ENCODE results near the gene CTNNBL1. TPM values are rescaled to one million over a fixed set of nuclear protein-coding genes. Genes with fewer than 3 reads are reported as not detected.
"Not testable (repeated sequence)": the region's sequence is repeated elsewhere in the genome, so short reads cannot be mapped to it uniquely, and the experiment has no call there.

The CTNNBL1 gene
- total and polyA plus RNA-seq, 2 of the 4 experiments (the other 2 are of a cell fraction), result 29.9 to 34.1 TPM

GRCh38 chr20:37721751-37722150 lies 27.9 kb downstream of the CTNNBL1 start:
- Histone ChIP-seq H3K56ac (ENCODE audit: extremely low read depth, insufficient read depth, low read length) (no peak overlapping the region), H2BK15ac (ENCODE audit: low read depth, low read length) (no peak overlapping the region), H2BK5ac (ENCODE audit: low read depth, low read length, poor library complexity, severe bottlenecking) (no peak overlapping the region), H4K5ac (ENCODE audit: low read depth, low read length) (no peak overlapping the region), H3K9me1 (ENCODE audit: insufficient read depth, low read length) (no peaks in the 10 kb centered on the region), H3K4ac (ENCODE audit: low read depth, low read length) (no peak overlapping the region), H3K23ac (ENCODE audit: low read depth, low read length) (no peak overlapping the region), H3K9me3 (ENCODE audit: control insufficient read depth, insufficient read depth, low read length) (no peaks in the 10 kb centered on the region), H3K4me2 (ENCODE audit: low read depth, low read length) (no peak overlapping the region), H3K27ac (ENCODE audit: insufficient read depth, low read length) (no peak overlapping the region), H3K4me3 (ENCODE audit: insufficient read depth, low read depth, low read length) (no peak overlapping the region), H3K9ac (ENCODE audit: low read depth, low read length) (no peak overlapping the region), H3K4me1 (ENCODE audit: control insufficient read depth, insufficient read depth, low read length) (no peaks in the 10 kb centered on the region), H3K36me3 (ENCODE audit: control insufficient read depth, insufficient read depth, low read length) (no peaks in the 10 kb centered on the region), H4K8ac (ENCODE audit: low read depth in 2 of 2, low read length in 2 of 2) (no peak overlapping the region), H4K91ac (ENCODE audit: insufficient read depth, low read depth, low read length) (no peak overlapping the region), H2AFZ (replicated peaks; ENCODE audit: low read length, poor library complexity) (no peak overlapping the region), H4K20me1 (ENCODE audit: insufficient read depth, low read length) (peaks cover 16% of the 10 kb centered on the region; the same call in 1 of the 2 replicates), H2AK5ac (ENCODE audit: low read depth, low read length) (no peak overlapping the region), H3K18ac (ENCODE audit: low read depth, low read length) (no peak overlapping the region), H3K79me1 (ENCODE audit: low read depth in 1 of 2, low read length in 2 of 2) (peaks cover 10 to 44% of the 10 kb centered on the region in 2 experiments; a peak in 3 of 4 replicates), H3K27me3 (ENCODE audit: control insufficient read depth, insufficient read depth, low read length) (no peaks in the 10 kb centered on the region), H3K14ac (replicated peaks; ENCODE audit: low read depth, low read length) (no peak overlapping the region), H2AK9ac (replicated peaks; ENCODE audit: low read depth, low read length, poor library complexity) (no peak overlapping the region), H2BK20ac (ENCODE audit: low read depth, low read length) (no peak overlapping the region), H2BK120ac (ENCODE audit: low read depth, low read length) (no peak overlapping the region)
- in situ Hi-C loops (cut with MboI; ENCODE audit: low sequenced_read_pairs) (no loop called here), intact Hi-C loops (cut with micrococcal nuclease) (no loop called here), dilution Hi-C loops (cut with HindIII; ENCODE audit: low sequenced_read_pairs, unreplicated experiment) (no loop called here)
- CTCF ChIA-PET, result no interaction called here
- ATAC-seq (ENCODE audit: low read depth) (no peak), DNase-seq (no peak)
- no CpG with 5 or more reads among the region's 1 CpG for WGBS, 2 experiments (ENCODE audit: extremely low coverage in 2 of 2, insufficient read length in 1 of 2)
- BruUV-seq (replicated peaks), result no TSS peak
- POLR2A ChIA-PET (ENCODE audit: unreplicated experiment), result no interaction called here
- TF ChIP-seq RFX5 (IDR thresholded peaks at IDR 0.05; ENCODE audit: low read depth, low read length) (no peak), FOS (IDR thresholded peaks at IDR 0.05; ENCODE audit: low read depth, low read length) (no peak), MXI1 (IDR thresholded peaks at IDR 0.05; ENCODE audit: borderline replicate concordance, low read depth, low read length) (no peak), SMC3 (IDR thresholded peaks at IDR 0.05; ENCODE audit: low read depth, low read length) (no peak), MAZ (IDR thresholded peaks at IDR 0.05; ENCODE audit: borderline replicate concordance, low read depth, low read length) (no peak), POLR2A (IDR thresholded peaks at IDR 0.05; ENCODE audit: low read depth, low read length) (no peak), CHD1 (IDR thresholded peaks at IDR 0.05; ENCODE audit: low read depth, low read length) (no peak)
- TF ChIP-seq, protein P1, sequence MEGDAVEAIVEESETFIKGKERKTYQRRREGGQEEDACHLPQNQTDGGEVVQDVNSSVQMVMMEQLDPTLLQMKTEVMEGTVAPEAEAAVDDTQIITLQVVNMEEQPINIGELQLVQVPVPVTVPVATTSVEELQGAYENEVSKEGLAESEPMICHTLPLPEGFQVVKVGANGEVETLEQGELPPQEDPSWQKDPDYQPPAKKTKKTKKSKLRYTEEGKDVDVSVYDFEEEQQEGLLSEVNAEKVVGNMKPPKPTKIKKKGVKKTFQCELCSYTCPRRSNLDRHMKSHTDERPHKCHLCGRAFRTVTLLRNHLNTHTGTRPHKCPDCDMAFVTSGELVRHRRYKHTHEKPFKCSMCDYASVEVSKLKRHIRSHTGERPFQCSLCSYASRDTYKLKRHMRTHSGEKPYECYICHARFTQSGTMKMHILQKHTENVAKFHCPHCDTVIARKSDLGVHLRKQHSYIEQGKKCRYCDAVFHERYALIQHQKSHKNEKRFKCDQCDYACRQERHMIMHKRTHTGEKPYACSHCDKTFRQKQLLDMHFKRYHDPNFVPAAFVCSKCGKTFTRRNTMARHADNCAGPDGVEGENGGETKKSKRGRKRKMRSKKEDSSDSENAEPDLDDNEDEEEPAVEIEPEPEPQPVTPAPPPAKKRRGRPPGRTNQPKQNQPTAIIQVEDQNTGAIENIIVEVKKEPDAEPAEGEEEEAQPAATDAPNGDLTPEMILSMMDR (conservative IDR thresholded peaks at IDR 0.05; ENCODE audit: low read depth, low read length), result no peak

GRCh38 chr20:37722312-37722711 lies 28.5 kb downstream of the CTNNBL1 start:
- in situ Hi-C loops (cut with MboI; ENCODE audit: low sequenced_read_pairs), result not testable (repeated sequence)

More at GRCh38 chr20:37722312-37722711, 28.5 kb downstream of the CTNNBL1 start:
- H4K91ac ChIP-seq (ENCODE audit: insufficient read depth, low read depth, low read length); H4K8ac ChIP-seq (ENCODE audit: low read depth in 2 of 2, low read length in 2 of 2); H3K9me1 ChIP-seq (ENCODE audit: insufficient read depth, low read length); POLR2A ChIA-PET (ENCODE audit: unreplicated experiment); H3K56ac ChIP-seq (ENCODE audit: extremely low read depth, insufficient read depth, low read length); DNase-seq; H3K9me3 ChIP-seq (ENCODE audit: control insufficient read depth, insufficient read depth, low read length); H2BK15ac ChIP-seq (ENCODE audit: low read depth, low read length); BruUV-seq (replicated peaks); H4K5ac ChIP-seq (ENCODE audit: low read depth, low read length); H3K14ac ChIP-seq (replicated peaks; ENCODE audit: low read depth, low read length); H2AK5ac ChIP-seq (ENCODE audit: low read depth, low read length); H3K4me3 ChIP-seq (ENCODE audit: insufficient read depth, low read depth, low read length); H3K23ac ChIP-seq (ENCODE audit: low read depth, low read length); H3K18ac ChIP-seq (ENCODE audit: low read depth, low read length); H3K36me3 ChIP-seq (ENCODE audit: control insufficient read depth, insufficient read depth, low read length); H3K4me2 ChIP-seq (ENCODE audit: low read depth, low read length); H3K27ac ChIP-seq (ENCODE audit: insufficient read depth, low read length); H3K4ac ChIP-seq (ENCODE audit: low read depth, low read length); H3K4me1 ChIP-seq (ENCODE audit: control insufficient read depth, insufficient read depth, low read length); H3K27me3 ChIP-seq (ENCODE audit: control insufficient read depth, insufficient read depth, low read length); intact Hi-C loops (cut with micrococcal nuclease); ATAC-seq (ENCODE audit: low read depth); CTCF ChIA-PET; H2AFZ ChIP-seq (replicated peaks; ENCODE audit: low read length, poor library complexity); H2BK120ac ChIP-seq (ENCODE audit: low read depth, low read length); dilution Hi-C loops (cut with HindIII; ENCODE audit: low sequenced_read_pairs, unreplicated experiment); H2BK5ac ChIP-seq (ENCODE audit: low read depth, low read length, poor library complexity, severe bottlenecking); H2AK9ac ChIP-seq (replicated peaks; ENCODE audit: low read depth, low read length, poor library complexity); H2BK20ac ChIP-seq (ENCODE audit: low read depth, low read length); H3K9ac ChIP-seq (ENCODE audit: low read depth, low read length): not testable (repeated sequence)
- no CpG with 5 or more reads among the region's 4 CpGs for WGBS, 2 experiments (ENCODE audit: extremely low coverage in 2 of 2, insufficient read length in 1 of 2)
- Histone ChIP-seq H3K79me1 (ENCODE audit: low read depth in 1 of 2, low read length in 2 of 2) (peaks cover 10 to 42% of the 10 kb centered on the region in 2 experiments; a peak in 3 of 4 replicates), H4K20me1 (ENCODE audit: insufficient read depth, low read length) (peaks cover 16% of the 10 kb centered on the region; the same call in 1 of the 2 replicates)
